GM12891 (cell line): ENCODE measurements around the gene PPP1R13B.

Experiments
- PAX5 ChIP-seq: IDR thresholded peaks from 2 replicates; pipeline ENCODE4 v1.6.1; 2011; ENCODE audit warnings: low read length, moderate library complexity, mild to moderate bottlenecking; ENCODE audit not compliant: insufficient read depth, severe bottlenecking
- POLR2A ChIP-seq: IDR thresholded peaks from 2 replicates; pipeline ENCODE4 v1.6.1; 2011; ENCODE audit warnings: low read depth, low read length, control low read depth
- POLR2AphosphoS5 ChIP-seq: IDR thresholded peaks from 2 replicates; pipeline ENCODE4 v1.6.1; 2011; ENCODE audit warnings: low read depth, low read length, control low read depth
- POU2F2 ChIP-seq: IDR thresholded peaks from 2 replicates; pipeline ENCODE4 v1.6.1; 2011; ENCODE audit warnings: low read depth, mild to moderate bottlenecking, control low read depth, low read length, moderate library complexity
- SPI1 ChIP-seq: IDR thresholded peaks from 2 replicates; pipeline ENCODE4 v1.6.1; 2011; ENCODE audit warnings: low read depth, low read length, control low read depth
- TAF1 ChIP-seq: IDR thresholded peaks from 2 replicates; pipeline ENCODE4 v1.6.1; 2011; ENCODE audit warnings: low read depth, low read length, control low read depth

DNA sequence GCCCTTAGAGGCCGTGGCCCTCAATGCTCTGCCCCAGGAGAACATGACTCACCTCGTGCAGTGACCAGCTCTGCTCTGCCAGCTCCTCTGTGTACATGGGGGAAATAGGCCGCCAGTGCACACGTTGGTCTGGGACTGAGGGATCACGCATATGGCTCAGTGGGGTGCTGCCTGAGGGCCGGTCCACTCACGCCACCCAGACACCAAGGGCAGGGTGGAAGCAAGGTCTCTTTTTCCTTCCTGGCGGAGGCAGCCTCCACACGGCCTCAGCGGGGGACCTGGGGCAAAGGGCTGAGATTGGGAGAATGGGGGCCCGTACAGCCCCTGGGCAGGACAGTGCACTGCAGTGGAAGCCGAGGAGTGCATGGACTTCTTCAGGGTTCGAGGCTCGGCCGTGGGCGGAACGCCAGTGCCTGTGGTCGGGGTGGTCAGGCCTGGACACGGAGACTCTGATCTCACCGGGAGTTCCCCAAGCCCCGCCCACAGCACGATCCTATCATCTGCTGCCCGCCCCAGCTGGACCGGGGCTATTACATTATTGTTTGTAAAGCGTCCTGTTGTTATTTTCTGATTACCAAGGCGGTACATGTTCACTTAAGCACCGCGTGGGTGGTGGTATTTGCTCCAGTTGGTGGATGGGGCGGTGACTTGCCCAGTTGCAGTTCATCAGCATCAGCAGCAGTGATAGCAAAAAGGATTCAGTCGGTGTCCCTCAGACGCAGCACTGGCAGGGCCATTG lies 42.1 kb upstream of the PPP1R13B start:
- TF ChIP-seq POLR2A: no peak
- no peak for TF ChIP-seq POLR2AphosphoS5
- no peak for TF ChIP-seq TAF1
- no peak for TF ChIP-seq POU2F2
- no peak for TF ChIP-seq PAX5
- no peak for TF ChIP-seq SPI1
